GM18907 (cell line): ENCODE data around the gene SP6.

Experiments used
- ATAC-seq: cut with Tn5 transposase; IDR thresholded peaks from one replicate; pipeline ENCODE4 v1.9.1; 2021; ENCODE audit warnings: mild to moderate bottlenecking, moderate library complexity; ENCODE audit not compliant: unreplicated experiment

The SP6 gene

GRCh38 chr17:47838636-47839035, 12.3 kb downstream of the SP6 start:
- ATAC-seq, result no peak

- ATAC-seq, result no peak
Measured at GRCh38 chr17:47837401-47838039, 13.4 kb downstream of the SP6 start.

- no peak for ATAC-seq
Measured at GRCh38 chr17:47836601-47837000, 14.4 kb downstream of the SP6 start.

- ATAC-seq, result no peak
Measured at GRCh38 chr17:47834756-47835155, 16.2 kb downstream of the SP6 start.

GRCh38 chr17:47831934-47832327, 19.0 kb downstream of the SP6 start:
- ATAC-seq, result peak; percentile 10

- peak; percentile 80 for ATAC-seq
Measured at GRCh38 chr17:47831003-47831933, 19.7 kb downstream of the SP6 start, which contains the start of the genes LRRC46 and MRPL10. TSS of gene LRRC46 (plus strand) at chr17:47831670. CDS start at chr17:47831990, 320 bp downstream. TSS of gene MRPL10 (minus strand) at chr17:47831541. CDS start at chr17:47831511, 30 bp downstream.

GRCh38 chr17:47830396-47831002, 20.5 kb downstream of the SP6 start:
- ATAC-seq, result no peak

- no peak for ATAC-seq
Measured at GRCh38 chr17:47829870-47830269, 21.1 kb downstream of the SP6 start.

- ATAC-seq, result no peak
Measured at GRCh38 chr17:47823519-47823918, 27.4 kb downstream of the SP6 start.

GRCh38 chr17:47822785-47823184, 28.2 kb downstream of the SP6 start:
- ATAC-seq, result no peak

- ATAC-seq, result peak; percentile 82
Measured at GRCh38 chr17:47821424-47822391, 29.3 kb downstream of the SP6 start, which contains the start of gene OSBPL7. TSS of gene OSBPL7 (minus strand) at chr17:47821794. CDS start at chr17:47820278, 1,516 bp downstream.

- no peak for ATAC-seq
Measured at GRCh38 chr17:47821031-47821423, 29.9 kb downstream of the SP6 start.

- ATAC-seq, result no peak
Measured at GRCh38 chr17:47820033-47820789, 30.8 kb downstream of the SP6 start.

GRCh38 chr17:47819475-47819874, 31.5 kb downstream of the SP6 start:
- ATAC-seq, result no peak

- no peak for ATAC-seq
Measured at GRCh38 chr17:47818002-47818695, 32.8 kb downstream of the SP6 start.

- ATAC-seq, result no peak
Measured at GRCh38 chr17:47816947-47817346, 34.0 kb downstream of the SP6 start.

- no peak for ATAC-seq
Measured at GRCh38 chr17:47816111-47816735, 34.7 kb downstream of the SP6 start.

- no peak for ATAC-seq
Measured at GRCh38 chr17:47815106-47815918, 35.7 kb downstream of the SP6 start.
